GM21529 (cell line): Measurements from ENCODE around the gene CTF1.
"Not testable (repeated sequence)": the region's sequence is repeated elsewhere in the genome, so short reads cannot be mapped to it uniquely, and the experiment has no call there.

ENCODE experiments used
- ATAC-seq: cut with Tn5 transposase; IDR thresholded peaks from one replicate; pipeline ENCODE4 v1.9.1; 2021; ENCODE audit not compliant: unreplicated experiment

The CTF1 gene

GRCh38 chr16:30928390-30928789, 32.0 kb downstream of the CTF1 start:
- no peak for ATAC-seq

GRCh38 chr16:30929167-30929566, 32.8 kb downstream of the CTF1 start:
- no peak for ATAC-seq

GRCh38 chr16:30930160-30930571, 33.8 kb downstream of the CTF1 start:
- ATAC-seq, result no peak

GRCh38 chr16:30931068-30931650, 34.7 kb downstream of the CTF1 start:
- ATAC-seq, result no peak

GRCh38 chr16:30934827-30935557, 38.6 kb downstream of the CTF1 start:
- no peak for ATAC-seq

GRCh38 chr16:30937692-30938091, 41.3 kb downstream of the CTF1 start:
- ATAC-seq, result no peak

- ATAC-seq, result not testable (repeated sequence)
Observed at GRCh38 chr16:30939571-30939970, 43.2 kb downstream of the CTF1 start.

GRCh38 chr16:30941600-30942425, 45.4 kb downstream of the CTF1 start:
- ATAC-seq, result peak; percentile 89

GRCh38 chr16:30942426-30942806, 46.0 kb downstream of the CTF1 start:
- ATAC-seq, result no peak

GRCh38 chr16:30944352-30944751, 47.9 kb downstream of the CTF1 start:
- no peak for ATAC-seq

GRCh38 chr16:30946671-30947540, 50.5 kb downstream of the CTF1 start:
- no peak for ATAC-seq

- no peak for ATAC-seq
Observed at GRCh38 chr16:30947541-30947858, 51.1 kb downstream of the CTF1 start.

- peak; percentile 23 for ATAC-seq
Observed at GRCh38 chr16:30947859-30948666, 51.6 kb downstream of the CTF1 start.

- peak; percentile 64 for ATAC-seq
Observed at GRCh38 chr16:30948667-30949649, 52.5 kb downstream of the CTF1 start, which contains the start of gene ORAI3. TSS of gene ORAI3 (plus strand) at chr16:30949068. CDS start at chr16:30949290, 222 bp downstream.

GRCh38 chr16:30949650-30950515, 53.5 kb downstream of the CTF1 start:
- peak; percentile 53 for ATAC-seq

- no peak for ATAC-seq
Observed at GRCh38 chr16:30950516-30951065, 54.2 kb downstream of the CTF1 start.

- no peak for ATAC-seq
Observed at GRCh38 chr16:30951193-30951592, 54.8 kb downstream of the CTF1 start.

- ATAC-seq, result no peak
Observed at GRCh38 chr16:30951750-30952149, 55.3 kb downstream of the CTF1 start.
